ENCODE results near the gene AQR. TPM values are rescaled to one million over a fixed set of nuclear protein-coding genes. Genes with fewer than 3 reads are reported as not detected.

AQR gene
- total RNA-seq, result 27.4 and 28.5 TPM in 2 replicates
- long read RNA-seq, full-length matches to known transcripts, result 4 of 43 reads
- long read RNA-seq, partial matches to known transcripts, result 24 of 43 reads
- long read RNA-seq, other reads (novel, unspliced or antisense), result 15 of 43 reads

GRCh38 chr15:34969340-34970097 is at the start of gene AQR:
AQR (minus strand) TSS chr15:34969742; CDS start chr15:34969613, 129 bp downstream.
- peak; percentile 72 for TF ChIP-seq CTCF (IDR thresholded peaks at IDR 0.05)
- Mint-ChIP-seq H3K27ac (ENCODE audit: unreplicated experiment) (peak within 1 kb of the TSS; percentile 99), H3K9me3 (ENCODE audit: unreplicated experiment) (no peaks in the 10 kb centered on the region)

GRCh38 chr15:35014241-35014640 is 44.7 kb upstream of the AQR start:
- DNase-seq (ENCODE audit: extremely low spot score, unreplicated experiment), result no peak
- no peak for TF ChIP-seq CTCF (IDR thresholded peaks at IDR 0.05)
- H3K27ac Mint-ChIP-seq (ENCODE audit: unreplicated experiment), result no peak overlapping the region
- H3K27me3 Mint-ChIP-seq (ENCODE audit: unreplicated experiment), result peaks cover 2% of the 10 kb centered on the region
- peaks cover 9% of the 10 kb centered on the region for H3K4me1 Mint-ChIP-seq (ENCODE audit: unreplicated experiment)
- H3K4me3 Mint-ChIP-seq (ENCODE audit: unreplicated experiment), result no peak overlapping the region
- H3K9me3 Mint-ChIP-seq (ENCODE audit: unreplicated experiment), result no peaks in the 10 kb centered on the region
- no peaks in the 10 kb centered on the region for H3K36me3 Mint-ChIP-seq (ENCODE audit: unreplicated experiment)

More at GRCh38 chr15:34969340-34970097, at the start of gene AQR:
- H3K27me3 Mint-ChIP-seq (ENCODE audit: unreplicated experiment), result no peaks in the 10 kb centered on the region
- H3K4me3 Mint-ChIP-seq (ENCODE audit: unreplicated experiment), result peak within 1 kb of the TSS; percentile 98
- peak; percentile 97 for DNase-seq (ENCODE audit: extremely low spot score, unreplicated experiment)
- H3K4me1 Mint-ChIP-seq (ENCODE audit: unreplicated experiment), result peaks cover 26% of the 10 kb centered on the region
- peaks cover 7% of the 10 kb centered on the region for H3K36me3 Mint-ChIP-seq (ENCODE audit: unreplicated experiment)

- Mint-ChIP-seq H3K36me3 (ENCODE audit: unreplicated experiment) (no peaks in the 10 kb centered on the region), H3K4me1 (ENCODE audit: unreplicated experiment) (peaks cover 5% of the 10 kb centered on the region), H3K9me3 (ENCODE audit: unreplicated experiment) (no peaks in the 10 kb centered on the region), H3K4me3 (ENCODE audit: unreplicated experiment) (no peak overlapping the region), H3K27ac (ENCODE audit: unreplicated experiment) (no peak overlapping the region), H3K27me3 (ENCODE audit: unreplicated experiment) (peaks cover 2% of the 10 kb centered on the region)
- no peak for DNase-seq (ENCODE audit: extremely low spot score, unreplicated experiment)
- no peak for TF ChIP-seq CTCF (IDR thresholded peaks at IDR 0.05)
These were observed 43.8 kb upstream of the AQR start for GRCh38 chr15:35013370-35013769.

- no peaks in the 10 kb centered on the region for H3K36me3 Mint-ChIP-seq (ENCODE audit: unreplicated experiment)
- no peak for TF ChIP-seq CTCF (IDR thresholded peaks at IDR 0.05)
- no peaks in the 10 kb centered on the region for H3K9me3 Mint-ChIP-seq (ENCODE audit: unreplicated experiment)
- no peak overlapping the region for H3K4me3 Mint-ChIP-seq (ENCODE audit: unreplicated experiment)
- H3K4me1 Mint-ChIP-seq (ENCODE audit: unreplicated experiment), result no peaks in the 10 kb centered on the region
- H3K27ac Mint-ChIP-seq (ENCODE audit: unreplicated experiment), result no peak overlapping the region
- H3K27me3 Mint-ChIP-seq (ENCODE audit: unreplicated experiment), result peaks cover 2% of the 10 kb centered on the region
- DNase-seq (ENCODE audit: extremely low spot score, unreplicated experiment), result no peak
These were observed 37.9 kb upstream of the AQR start for GRCh38 chr15:35007397-35007796.

GRCh38 chr15:35005933-35006332 is 36.4 kb upstream of the AQR start:
- Mint-ChIP-seq H3K4me3 (ENCODE audit: unreplicated experiment) (no peak overlapping the region), H3K36me3 (ENCODE audit: unreplicated experiment) (no peaks in the 10 kb centered on the region), H3K27me3 (ENCODE audit: unreplicated experiment) (peaks cover 4% of the 10 kb centered on the region), H3K9me3 (ENCODE audit: unreplicated experiment) (no peaks in the 10 kb centered on the region), H3K27ac (ENCODE audit: unreplicated experiment) (no peak overlapping the region), H3K4me1 (ENCODE audit: unreplicated experiment) (no peaks in the 10 kb centered on the region)
- no peak for TF ChIP-seq CTCF (IDR thresholded peaks at IDR 0.05)
- DNase-seq (ENCODE audit: extremely low spot score, unreplicated experiment), result no peak

All from osteocyte (in vitro differentiated cells).